K562 (cell line): ENCODE results near the gene VAT1L. TPM values are rescaled to one million over a fixed set of nuclear protein-coding genes. Genes with fewer than 3 reads are reported as not detected.
A peak's percentile ranks its signal among the peaks of the same experiment; 100 is the strongest.

Experiments used
- ATAC-seq: fragments of 200-7000 bp; cut with Tn5 transposase; 3 replicates; pipeline ENCODE4 v1.9.1; 2020; ENCODE audit warnings: moderate library complexity
- BruUV-seq: library from RNA; stranded (reverse); fragments of 400-500 nt; replicated peaks from 2 replicates; lab custom pipeline; 2021; lab: Mats Ljungman, UMichigan
- CTCF ChIA-PET: fragments of 300-600 bp; formaldehyde crosslinking; extraction: SDS; loops from one replicate; lab custom pipeline; 2021; ENCODE audit warnings: low intra/inter-chr PET ratio; lab: Yijun Ruan, JAX
- POLR2A ChIA-PET: fragments of 300-600, 350-650 bp; sonication (Branson Sonifier 250); formaldehyde crosslinking; extraction: SDS; loops from one replicate; lab custom pipeline; 2021; ENCODE audit warnings: antibody characterized with exemption, inconsistent platforms; lab: Yijun Ruan, JAX
- DNase-seq, 4 experiments: peaks; one replicate each; pipeline versions ENCODE4 v3.0.0 to v3.0.0-alpha.2; 2011 to 2018; ENCODE audit warnings: low spot score in 3 of 4, mixed read lengths in 3 of 4; ENCODE audit errors: extremely low read depth in 1 of 4
- FAIRE-seq: peaks from 2 replicates; lab custom pipeline; 2011; peaks lifted over from hg19 to GRCh38; lab: Jason Lieb, UNC
- H2AFZ ChIP-seq: 2 replicates; pipeline ENCODE4 v1.6.0; 2011; ENCODE audit warnings: low read depth, low read length, control low read depth, inconsistent platforms
- H3K27ac ChIP-seq: fragments of 200-600 bp; 3 replicates; pipeline ENCODE4 v1.8.0; 2011; ENCODE audit warnings: low read depth, mild to moderate bottlenecking, control low read depth, inconsistent platforms, low read length, moderate library complexity, mixed read lengths; ENCODE audit errors: extremely low read depth
- H3K27me3 ChIP-seq, 2 experiments: fragments of 300-600 bp in 1 of 2; 2 replicates in 1 of 2; 3 replicates in 1 of 2; pipeline versions ENCODE4 v1.6.0 to v1.8.0; 2011; ENCODE audit warnings: inconsistent platforms in 2 of 2, low read length in 2 of 2, mild to moderate bottlenecking in 1 of 2, mixed read lengths in 1 of 2, moderate library complexity in 1 of 2; ENCODE audit not compliant: control insufficient read depth in 2 of 2, insufficient read depth in 2 of 2
- H3K36me3 ChIP-seq: fragments of 300-600 bp; 3 replicates; pipeline ENCODE4 v1.8.0; 2011; ENCODE audit warnings: mild to moderate bottlenecking, low read length, inconsistent platforms; ENCODE audit not compliant: control insufficient read depth, insufficient read depth
- H3K4me1 ChIP-seq, 2 experiments: fragments of 200-600 bp in 1 of 2; replicated peaks in 1 of 2; 2 replicates in 1 of 2; 3 replicates in 1 of 2; pipeline versions ENCODE4 v1.5.1 to v1.8.0; 2011; ENCODE audit warnings: inconsistent platforms in 2 of 2, low read length in 2 of 2, mild to moderate bottlenecking in 1 of 2, mixed read lengths in 1 of 2, moderate library complexity in 1 of 2; ENCODE audit not compliant: control insufficient read depth in 2 of 2, insufficient read depth in 2 of 2
- H3K4me2 ChIP-seq: 2 replicates; pipeline ENCODE4 v1.6.1; 2011; ENCODE audit warnings: low read length, control low read depth, inconsistent platforms, mixed read lengths; ENCODE audit not compliant: insufficient read depth
- H3K4me3 ChIP-seq: fragments of 200-600 bp; sonication (generic), shearing (Covaris generic); 2 replicates; pipeline ENCODE4 v1.5.1; 2016; ENCODE audit warnings: control low read depth, inconsistent platforms
- H3K79me2 ChIP-seq: fragments of 200-600 bp; 3 replicates; pipeline ENCODE4 v1.8.0; 2011; ENCODE audit warnings: low read length, inconsistent platforms; ENCODE audit not compliant: control insufficient read depth, insufficient read depth
- H3K9ac ChIP-seq, 2 experiments: 2 replicates each; pipeline versions ENCODE4 v1.6.0 to v1.6.1; 2011; ENCODE audit warnings: low read depth in 2 of 2, low read length in 2 of 2, control low read depth in 1 of 2, inconsistent platforms in 1 of 2, mild to moderate bottlenecking in 1 of 2, mixed read lengths in 1 of 2; ENCODE audit not compliant: insufficient read depth in 1 of 2
- H3K9me1 ChIP-seq: one replicate; pipeline ENCODE4 v1.6.0; 2011; ENCODE audit warnings: inconsistent platforms, mild to moderate bottlenecking, low read length, moderate library complexity; ENCODE audit not compliant: control insufficient read depth, insufficient read depth
- H3K9me3 ChIP-seq: replicated peaks from 2 replicates; pipeline ENCODE4 v1.5.1; 2011; ENCODE audit warnings: low read depth, low read length, inconsistent platforms; ENCODE audit not compliant: control insufficient read depth, insufficient read depth
- H4K20me1 ChIP-seq: replicated peaks from 2 replicates; pipeline ENCODE4 v1.6.1; 2011; ENCODE audit warnings: low read length, inconsistent platforms, mixed read lengths; ENCODE audit not compliant: control insufficient read depth, insufficient read depth
- CREB3 ChIP-seq: fragments of 450-650 bp; conservative IDR thresholded peaks from 2 replicates; pipeline ENCODE4 v1.6.1; 2016; ENCODE audit warnings: missing genetic modification characterization, low read depth, mild to moderate bottlenecking, missing compliant biosample characterization, moderate library complexity
- E2F3 ChIP-seq: fragments of 250-450 bp; sonication (Bioruptor Pico); IDR thresholded peaks from 2 replicates; pipeline ENCODE4 v1.4.0; 2020; ENCODE audit warnings: mild to moderate bottlenecking
- GATAD2A ChIP-seq: fragments of 450-650 bp; IDR thresholded peaks from 2 replicates; pipeline ENCODE4 v1.6.1; 2017
- HDAC6 ChIP-seq: IDR thresholded peaks from 2 replicates; pipeline ENCODE4 v1.6.1; 2012; ENCODE audit warnings: low read depth, mild to moderate bottlenecking, control low read depth, inconsistent platforms, low read length, moderate library complexity
- ILK ChIP-seq: fragments of 450-650 bp; IDR thresholded peaks from 2 replicates; pipeline ENCODE4 v1.6.1; 2016; ENCODE audit warnings: missing genetic modification characterization, low read depth, mild to moderate bottlenecking, missing compliant biosample characterization, moderate library complexity, borderline replicate concordance
- JUN ChIP-seq, 2 experiments: sonication (generic) in 1 of 2; formaldehyde crosslinking in 1 of 2; IDR thresholded peaks; 2 replicates each; pipeline versions ENCODE4 v1.6.1 to v1.8.0; 2012 to 2022; ENCODE audit warnings: borderline replicate concordance in 2 of 2, mild to moderate bottlenecking in 2 of 2, improper control_type of control experiment in 1 of 2, low read depth in 1 of 2, low read length in 1 of 2, missing genetic modification reagents in 1 of 2
- MCM7 ChIP-seq, 2 experiments: fragments of 450-650 bp; IDR thresholded peaks; 2 replicates each; pipeline ENCODE4 v1.6.1; 2016 to 2018
- POLR3A ChIP-seq: IDR thresholded peaks from 2 replicates; pipeline ENCODE4 v1.6.1; 2011; ENCODE audit warnings: borderline replicate concordance, mild to moderate bottlenecking, moderate library complexity; ENCODE audit not compliant: insufficient read length, insufficient read depth; ENCODE audit errors: extremely low read depth
- RBBP5 ChIP-seq: fragments of 200-600 bp; sonication (generic); IDR thresholded peaks from 2 replicates; pipeline ENCODE4 v1.6.1; 2012; ENCODE audit warnings: borderline replicate concordance, mild to moderate bottlenecking, low read length, control low read depth, inconsistent platforms; ENCODE audit not compliant: insufficient read depth, poor library complexity, severe bottlenecking
- RBM25 ChIP-seq: fragments of 200-400 bp; formaldehyde crosslinking; IDR thresholded peaks from 2 replicates; pipeline ENCODE4 v1.6.1; 2018; ENCODE audit warnings: low read length, low read depth, moderate library complexity; ENCODE audit not compliant: severe bottlenecking
- RFX7 ChIP-seq: fragments of 250-450 bp; sonication (Bioruptor Pico); IDR thresholded peaks from 2 replicates; pipeline ENCODE4 v1.5.1; 2021; ENCODE audit warnings: mild to moderate bottlenecking
- RHOXF2B ChIP-seq: fragments of 250-450 bp; sonication (Bioruptor Pico); conservative IDR thresholded peaks from 2 replicates; pipeline ENCODE4 v1.5.1; 2021
- TBL1XR1 ChIP-seq, 2 experiments: IDR thresholded peaks; 2 replicates each; pipeline ENCODE4 v1.6.1; 2012; ENCODE audit warnings: improper control_type of control experiment in 2 of 2, low read length in 2 of 2, mild to moderate bottlenecking in 1 of 2
- ZNF668 ChIP-seq: fragments of 250-450 bp; sonication (Bioruptor Pico); IDR thresholded peaks from 2 replicates; pipeline ENCODE4 v1.8.0; 2022; ENCODE audit warnings: mild to moderate bottlenecking, inconsistent platforms
- ZNF717 ChIP-seq: fragments of 250-450 bp; sonication (Bioruptor Pico); IDR thresholded peaks from 2 replicates; pipeline ENCODE4 v1.5.0; 2021
- WGBS: fragments of 100-300 bp; shearing (Covaris generic); methylation state at CpG from one replicate; pipeline ENCODE4 v1.1.6; 2016; ENCODE audit warnings: low coverage, mixed read lengths; ENCODE audit not compliant: insufficient coverage; ENCODE audit errors: missing lambda C conversion rate; 5-methylcytosine and 5-hydroxymethylcytosine counted together
- in situ Hi-C: fragments of 300-500 bp; cut with MboI; formaldehyde crosslinking; loops from 4 replicates; pipeline ENCODE4 v1.15.0; 2018; ENCODE audit warnings: inconsistent platforms, mixed read lengths
- intact Hi-C: fragments of 100-400 bp; cut with micrococcal nuclease; formaldehyde crosslinking; loops from 2 replicates; pipeline ENCODE4 v1.14.2; 2022
- polyA plus RNA-seq, 8 experiments: library from polyadenylated mRNA; depleted of rRNA in 4 of 8; stranded (reverse) in 5 of 8; unstranded in 3 of 8; fragments of >200 nt; fragmentation: Nextera tagmentation in 2 of 8; fragmentation: Illumina TruSeq in 1 of 8; extraction: Ambion mirVana in 2 of 8; extraction: Trizol in 1 of 8; gene quantifications; 2 replicates each; pipeline versions ENCODE4 v1.2.1 to v1.2.3, GENCODE V29; 2011 to 2014; ENCODE audit warnings: inconsistent platforms in 1 of 8, missing spikeins in 1 of 8
- total RNA-seq, 7 experiments: library from RNA; depleted of rRNA in 6 of 7; stranded (reverse); fragments of >200 nt in 6 of 7; fragmentation: Illumina TruSeq in 2 of 7; extraction: Trizol in 2 of 7; gene quantifications; 2 replicates each; pipeline versions ENCODE4 v1.2.1 to v1.2.3, GENCODE V29; 2011 to 2021; ENCODE audit warnings: low replicate concordance in 1 of 7

Gene VAT1L
- total and polyA plus RNA-seq, 9 of the 15 experiments (the other 6 are each of a cell fraction or from before 2014, with no cell fraction given) = 0.01 TPM; not detected in 8

GRCh38 chr16:77882358-77882757, 94.0 kb downstream of the VAT1L start:
- Histone ChIP-seq H3K27me3 (peaks cover 4 to 5% of the 10 kb centered on the region in 2 experiments; a peak in 2 of 5 replicates), H3K36me3 (no peaks in the 10 kb centered on the region), H4K20me1 (no peaks in the 10 kb centered on the region), H3K9ac (no peak overlapping the region), H3K27ac (no peak overlapping the region), H2AFZ (no peak overlapping the region), H3K4me2 (no peak overlapping the region), H3K79me2 (no peaks in the 10 kb centered on the region), H3K4me1 (no peaks in the 10 kb centered on the region), H3K4me3 (no peak overlapping the region), H3K9me1 (no peaks in the 10 kb centered on the region), H3K9me3 (no peaks in the 10 kb centered on the region)
- ChIA-PET CTCF (no interaction called here), POLR2A (interaction anchor here (0.6 kb wide), 1 partner anchor 69 kb away, joined by 3 read pairs; no protein-coding TSS in a partner anchor)
- no TSS peak for BruUV-seq
- no peak for ATAC-seq
- peak; percentile 28 for TF ChIP-seq RBM25
- TF ChIP-seq GATAD2A = no peak
- intact Hi-C loops = no loop called here
- DNase-seq = no peak
- in situ Hi-C loops = no loop called here
- 0% methylated on average over 1 of the region's 1 CpG for WGBS
- FAIRE-seq = peak; percentile 32

DNA sequence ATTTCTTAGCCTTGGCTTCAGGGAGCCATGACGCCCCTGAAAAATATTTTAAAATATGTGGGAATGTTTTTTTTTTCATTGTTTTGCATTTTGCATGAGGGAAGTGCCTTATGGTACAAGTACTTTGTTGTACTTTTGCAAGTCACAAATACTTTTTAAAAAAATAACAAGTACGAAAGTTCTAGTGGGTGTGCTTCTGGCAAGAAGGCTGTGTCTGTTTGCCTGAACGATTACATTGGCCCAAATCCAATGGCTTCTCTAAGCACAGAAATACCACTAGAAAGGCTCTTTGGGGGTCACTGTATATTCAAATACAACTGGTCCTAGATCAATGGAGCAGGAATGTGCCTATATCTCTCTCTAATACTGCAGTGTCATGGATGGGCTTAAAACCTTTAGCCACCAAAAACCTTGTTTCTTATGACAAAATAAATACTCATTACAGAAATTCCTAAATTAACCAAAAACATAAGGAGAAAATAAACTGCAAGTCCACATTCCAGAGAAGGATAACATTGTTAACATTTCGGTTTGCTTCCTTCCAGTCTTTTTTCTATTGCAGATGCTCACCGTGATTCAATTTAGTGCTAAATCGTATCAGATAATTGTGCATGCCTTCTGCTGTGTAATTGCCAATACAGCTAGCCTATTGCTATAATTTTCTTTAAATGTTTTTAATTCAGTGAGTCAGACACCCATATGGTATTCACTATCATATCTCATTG, 97.4 kb downstream of the VAT1L start:
- FAIRE-seq (no peak), ATAC-seq (no peak), DNase-seq (no peak)
- Histone ChIP-seq H2AFZ (no peak overlapping the region), H3K4me2 (no peak overlapping the region), H3K79me2 (no peaks in the 10 kb centered on the region), H3K9me3 (no peaks in the 10 kb centered on the region), H3K27ac (no peak overlapping the region), H3K9me1 (no peaks in the 10 kb centered on the region), H4K20me1 (no peaks in the 10 kb centered on the region; the same call in 1 of the 2 replicates), H3K4me3 (no peak overlapping the region), H3K4me1 (no peaks in the 10 kb centered on the region), H3K9ac (no peak overlapping the region), H3K27me3 (0 out of 5 replicates have a peak, but pooled peaks cover 0 to 3% of the 10 kb centered on the region in 2 experiments), H3K36me3 (no peaks in the 10 kb centered on the region)
- ChIA-PET POLR2A (no interaction called here), CTCF (no interaction called here)
- 1% methylated on average over 6 of the region's 6 CpGs for WGBS
- intact Hi-C loops = no loop called here
- in situ Hi-C loops = no loop called here
- BruUV-seq = no TSS peak
- no peak for TF ChIP-seq RHOXF2B (CRISPR knock-in tag)
- TF ChIP-seq CREB3 = no peak
- no peak for TF ChIP-seq ILK
- no peak for TF ChIP-seq JUN (IDR thresholded peaks at IDR 0.05; ENCODE audit: borderline replicate concordance, low read depth, low read length)
- TF ChIP-seq JUN (CRISPR knock-in tag; IDR thresholded peaks at IDR 0.05; ENCODE audit: borderline replicate concordance) = no peak
- no peak for TF ChIP-seq RBBP5
- no peak for TF ChIP-seq HDAC6
- TF ChIP-seq ZNF668 = no peak
- no peak for TF ChIP-seq TBL1XR1 (IDR thresholded peaks at IDR 0.05; ENCODE audit: low read length in 2 of 2)
- no peak for TF ChIP-seq E2F3 (CRISPR knock-in tag)
- TF ChIP-seq ZNF717 (CRISPR knock-in tag) = no peak
- no peak for TF ChIP-seq POLR3A
- TF ChIP-seq RFX7 = no peak
- no peak for TF ChIP-seq MCM7 (IDR thresholded peaks at IDR 0.05)
